ENCODE measurements around the gene MRPL16.
"Not testable (repeated sequence)": the region's sequence is repeated elsewhere in the genome, so short reads cannot be mapped to it uniquely, and the experiment has no call there.

Gene MRPL16

DNA sequence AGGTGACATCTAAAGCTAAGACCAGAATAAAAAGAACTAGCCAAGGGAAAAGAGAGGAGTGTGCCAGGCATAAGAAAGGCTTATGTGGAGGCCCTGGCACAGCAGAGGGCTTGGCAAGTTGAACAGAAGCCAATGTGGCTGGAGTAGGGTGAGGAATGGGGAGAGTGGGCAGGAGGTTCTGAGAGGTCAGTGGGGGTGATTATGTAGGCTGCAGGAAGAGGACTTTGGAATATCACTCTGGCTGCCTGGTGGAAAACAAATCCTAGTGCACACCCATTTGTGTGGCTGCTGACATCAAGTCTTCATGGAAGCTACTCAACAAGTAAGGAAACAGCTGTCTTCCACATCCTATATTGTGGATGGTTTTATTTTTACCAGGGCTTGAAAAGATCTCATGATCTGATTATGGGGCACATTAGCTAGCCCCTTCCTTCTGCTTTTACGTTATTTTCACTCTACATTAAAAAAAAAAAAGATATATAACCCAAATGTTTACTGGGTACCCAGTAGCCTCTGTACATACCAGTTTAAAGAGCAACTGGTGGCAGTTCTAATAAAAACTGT is 3.4 kb downstream of the MRPL16 start:
- no peak for DNase-seq

DNA sequence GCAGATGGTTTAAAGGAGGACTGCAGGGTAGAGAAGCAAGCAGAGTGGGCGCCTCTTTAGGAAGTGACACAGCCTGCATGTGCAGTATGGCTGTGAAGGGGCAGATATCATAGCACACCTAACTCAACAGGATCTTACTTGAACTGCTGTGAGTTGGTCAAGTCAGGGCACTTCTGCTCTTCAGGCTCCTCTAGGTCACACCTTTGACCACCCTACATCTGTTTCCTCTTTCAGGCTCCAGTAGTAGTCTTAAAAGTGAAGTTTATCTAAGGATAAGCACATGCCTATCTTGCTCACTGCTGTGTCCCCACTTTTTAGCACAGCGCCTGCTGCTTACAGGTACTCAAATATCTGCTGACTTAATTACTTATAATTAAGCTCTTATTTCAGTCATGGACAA is 6.5 kb downstream of the MRPL16 start:
- DNase-seq, result no peak

DNA sequence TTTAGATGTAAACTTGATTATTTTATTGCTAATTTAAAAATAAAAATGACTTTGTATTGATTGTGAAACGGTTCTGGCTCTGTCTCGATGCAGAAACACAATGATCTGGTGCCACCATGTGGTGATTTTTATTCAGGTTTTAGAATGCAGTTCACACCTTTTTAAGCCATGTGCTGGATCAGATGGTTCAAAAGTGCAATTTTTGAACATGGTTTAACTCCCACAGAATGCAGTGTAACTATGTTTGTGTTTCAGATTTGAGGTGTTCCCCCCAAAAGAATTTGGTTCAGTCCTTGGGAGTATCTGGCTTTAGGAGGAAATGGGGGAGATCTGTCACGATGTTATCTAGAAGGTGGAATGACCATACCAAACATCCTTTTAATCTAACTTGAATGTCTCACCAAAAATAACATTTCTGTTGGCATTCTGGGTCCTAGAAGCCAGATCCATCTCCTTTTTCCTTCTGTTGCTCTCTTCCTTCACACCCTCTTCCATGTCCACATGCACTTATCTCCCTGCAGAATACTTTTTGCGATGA is 7.9 kb downstream of the MRPL16 start:
- DNase-seq, result no peak

DNA sequence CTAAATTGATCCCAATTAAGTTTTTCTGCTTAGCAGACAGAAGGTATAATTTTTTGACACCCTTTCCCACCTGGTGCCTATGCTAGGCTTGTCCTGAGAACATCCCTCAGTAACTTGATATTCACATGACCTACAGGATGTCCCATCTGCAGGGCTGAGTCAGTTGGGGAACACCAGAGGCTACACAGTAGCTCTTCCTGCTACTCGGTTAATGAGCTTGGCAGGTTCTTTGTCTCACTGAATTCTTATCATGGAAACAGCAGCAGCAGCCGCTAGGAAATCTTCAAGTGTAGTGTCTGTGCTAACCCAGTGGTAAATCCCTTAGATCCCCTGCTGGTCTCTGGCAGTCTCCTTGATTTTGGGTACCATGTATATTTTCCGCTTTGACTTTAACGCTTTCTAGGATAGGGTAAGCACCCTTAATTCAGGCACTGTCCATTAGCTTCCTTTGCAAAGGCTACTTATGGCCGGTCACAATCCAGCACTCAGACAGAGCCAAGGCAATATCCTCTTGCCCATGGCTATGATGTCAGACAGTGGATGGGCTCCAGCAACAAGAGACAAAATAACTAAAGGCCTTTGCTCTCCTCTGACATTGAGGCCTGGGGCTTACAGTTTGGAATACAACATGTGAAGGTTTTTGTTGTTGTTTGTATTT is 8.5 kb downstream of the MRPL16 start:
- peak; percentile 34 for DNase-seq

DNA sequence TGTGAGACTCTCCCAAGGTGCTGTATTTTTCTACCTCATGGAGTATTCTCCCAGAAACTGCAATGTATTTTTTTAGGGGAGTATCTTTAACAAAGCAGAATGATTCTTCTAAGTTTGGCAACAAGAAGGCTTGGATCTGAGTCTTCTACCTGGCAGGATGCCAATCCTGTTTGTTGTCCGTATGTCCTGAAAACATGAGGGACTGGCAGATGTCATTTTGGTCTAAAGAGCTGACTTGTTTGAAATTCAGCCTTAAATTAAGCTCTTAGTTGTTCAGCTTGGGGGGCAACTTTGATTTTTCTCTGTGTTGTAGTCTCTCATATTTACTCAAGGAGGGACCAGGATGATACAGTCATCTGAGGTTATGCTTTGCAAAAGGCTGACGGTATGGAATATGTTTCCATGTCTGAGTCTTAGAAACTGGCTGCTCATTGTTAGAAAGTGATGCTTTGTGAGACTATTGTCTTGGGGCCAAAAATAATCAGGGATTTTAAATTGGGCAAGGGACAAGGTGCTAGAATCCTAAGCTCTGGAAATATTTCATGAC is 9.3 kb downstream of the MRPL16 start:
- DNase-seq, result no peak

DNA sequence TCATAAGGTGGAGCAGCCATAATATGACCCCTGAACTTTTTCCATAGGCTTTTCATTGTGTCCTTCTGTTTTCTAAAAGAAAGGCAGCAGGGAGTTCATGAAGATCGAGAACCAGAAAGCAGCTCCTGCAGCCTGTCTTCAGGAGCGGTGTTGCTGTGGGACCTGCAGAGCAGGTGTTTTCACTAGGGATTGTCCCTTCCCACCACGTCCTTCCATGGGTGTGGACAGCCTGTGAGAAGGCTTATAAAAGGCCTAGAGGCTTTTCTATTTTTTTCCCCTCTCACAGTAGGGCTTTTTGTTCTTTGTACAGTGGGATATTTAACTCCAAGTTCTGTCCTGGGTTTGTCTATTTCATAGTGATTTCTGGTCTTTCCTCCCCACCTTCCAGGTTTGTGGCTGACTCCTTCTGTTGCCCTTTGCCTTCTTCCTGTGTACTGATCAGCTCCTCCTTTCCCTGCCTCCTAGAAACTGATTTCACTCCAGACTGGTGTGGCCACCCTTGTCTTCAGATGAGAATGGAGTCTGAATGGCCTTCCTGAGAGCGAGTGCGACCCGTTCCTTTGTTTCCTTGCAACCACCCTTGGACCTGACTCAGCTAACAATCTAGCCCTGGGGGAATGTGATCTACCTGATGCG is 10.1 kb downstream of the MRPL16 start:
- DNase-seq, result no peak

DNA sequence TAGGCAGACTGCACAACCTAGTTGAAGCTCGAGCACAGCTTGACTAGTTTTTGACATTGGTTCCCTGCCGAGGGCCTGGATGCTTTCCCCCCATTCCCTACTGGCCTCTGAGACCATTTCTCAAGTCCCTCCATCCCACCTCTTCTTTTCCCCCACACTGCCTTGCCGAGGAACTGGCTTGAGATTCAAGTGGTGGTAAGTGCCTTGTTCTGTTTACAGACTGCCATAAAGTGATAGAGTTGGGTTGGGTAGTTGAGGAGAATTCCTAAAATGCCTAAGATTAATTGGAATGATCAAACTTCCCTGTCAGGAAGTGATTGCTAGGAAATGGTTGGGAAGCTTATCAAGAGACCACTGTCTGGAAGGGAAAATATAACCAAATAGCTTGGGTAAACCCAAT is 16.2 kb downstream of the MRPL16 start:
- no peak for DNase-seq

DNA sequence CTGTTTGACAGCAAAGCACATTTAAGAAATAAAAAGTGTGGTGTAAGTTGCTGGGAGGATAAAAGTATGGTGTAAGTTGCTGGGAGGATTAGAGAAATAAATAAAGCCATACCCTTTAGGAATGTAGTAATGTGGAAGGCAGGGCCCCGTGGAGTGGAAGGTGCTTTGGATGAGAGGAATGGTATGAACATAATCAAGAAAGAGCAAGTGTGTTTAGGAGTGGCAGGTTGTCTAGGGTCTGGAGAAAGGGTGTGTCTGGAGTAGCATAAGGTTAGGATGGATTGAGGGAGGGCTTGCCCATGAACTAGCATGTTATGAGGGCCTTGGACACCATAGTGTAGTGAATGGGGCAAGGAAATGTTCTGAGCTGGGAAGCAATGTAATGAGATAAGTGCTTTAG is 18.1 kb downstream of the MRPL16 start:
- DNase-seq, result no peak

DNA sequence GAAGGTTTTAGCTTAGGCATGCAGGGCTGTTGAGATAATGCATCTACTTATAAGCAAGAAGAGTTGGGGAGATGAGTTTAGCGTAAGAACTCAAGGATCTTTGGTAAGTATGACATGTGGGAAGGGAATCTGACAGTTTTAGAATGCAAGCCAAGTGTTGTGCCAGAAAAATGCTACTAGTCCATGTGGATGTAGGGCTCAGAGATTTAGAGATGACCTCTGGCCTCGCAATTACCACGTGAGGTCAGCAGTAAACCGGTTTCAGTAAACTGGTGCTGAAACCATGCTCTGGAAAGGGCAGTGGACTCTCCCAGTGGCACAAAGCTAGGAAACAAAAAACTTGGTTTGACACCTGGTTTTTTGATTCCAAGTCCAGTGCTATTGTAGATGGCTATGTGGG is 18.9 kb downstream of the MRPL16 start:
- no peak for DNase-seq

DNA sequence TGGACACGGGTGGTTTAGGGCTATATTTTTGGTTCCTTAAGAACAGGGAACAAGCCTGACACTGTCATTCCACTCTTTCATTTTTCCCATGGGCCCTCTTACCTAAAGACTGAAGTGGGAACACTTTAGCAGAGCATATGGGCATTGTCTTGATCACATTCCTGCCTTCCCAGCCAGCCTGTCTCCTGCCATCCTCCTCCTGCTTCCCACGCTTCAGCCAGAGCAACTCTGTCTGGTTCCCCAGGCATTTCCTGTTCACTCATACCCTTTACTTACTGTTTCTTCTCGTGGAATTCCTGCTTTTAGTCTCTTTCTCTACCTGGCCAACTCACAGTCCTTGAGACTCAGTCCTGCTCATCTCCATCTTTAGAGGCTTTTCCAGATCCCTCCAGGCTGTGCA is 22.8 kb downstream of the MRPL16 start:
- no peak for DNase-seq

DNA sequence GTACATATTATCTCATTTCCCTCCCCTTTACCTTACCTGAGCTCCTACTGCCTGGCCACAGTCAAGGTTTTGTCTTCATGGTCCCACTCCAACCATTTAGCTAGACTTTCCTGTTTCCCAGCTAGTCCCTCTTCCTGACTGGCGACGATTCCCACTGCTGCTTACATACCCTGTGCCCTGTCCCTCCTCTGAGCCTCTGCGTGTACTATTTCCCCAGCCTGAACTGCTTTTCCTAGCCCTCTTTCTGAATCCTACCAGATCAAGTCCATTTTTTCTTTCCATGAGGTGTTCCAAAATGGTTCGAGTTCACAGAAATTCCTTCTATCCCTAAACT is 23.4 kb downstream of the MRPL16 start:
- no peak for DNase-seq

DNA sequence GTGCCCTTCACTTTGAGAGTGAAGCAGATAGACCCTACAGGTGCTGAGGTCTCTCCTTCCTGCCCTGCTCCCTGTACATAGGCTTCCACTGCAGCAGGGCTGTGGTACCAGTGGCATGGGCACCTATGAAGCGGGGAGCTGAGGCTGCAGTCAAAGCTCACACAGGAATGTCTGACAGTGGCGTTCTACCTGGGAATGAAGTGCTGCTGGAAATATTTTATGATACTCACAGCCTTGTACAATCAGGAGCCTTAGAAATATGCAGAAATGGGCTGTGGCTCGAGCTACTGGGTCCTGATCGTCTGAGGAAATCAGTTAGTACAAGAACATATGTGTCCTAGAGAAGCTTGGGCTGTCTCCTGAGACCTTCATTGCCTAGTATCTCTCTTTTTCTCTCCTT is 24.8 kb downstream of the MRPL16 start:
- no peak for DNase-seq

DNA sequence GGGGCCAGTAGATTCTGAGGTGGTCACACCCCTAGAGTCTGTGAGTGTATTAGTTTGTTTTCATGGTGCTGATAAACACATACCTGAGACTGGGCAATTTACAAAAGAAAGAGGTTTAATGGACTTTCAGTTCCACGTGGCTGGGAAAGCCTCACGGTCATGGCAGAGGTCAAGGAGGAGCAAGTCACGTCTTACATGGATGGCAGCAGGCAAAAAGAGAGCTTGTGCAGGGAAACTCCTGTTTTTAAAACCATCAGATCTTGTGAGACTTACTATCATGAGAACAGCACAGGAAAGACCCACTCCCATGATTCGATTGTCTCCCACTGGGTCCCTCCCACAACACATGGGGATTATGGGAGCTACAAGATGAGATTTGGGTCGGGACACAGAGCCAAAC is 26.1 kb downstream of the MRPL16 start:
- not testable (repeated sequence) for DNase-seq

DNA sequence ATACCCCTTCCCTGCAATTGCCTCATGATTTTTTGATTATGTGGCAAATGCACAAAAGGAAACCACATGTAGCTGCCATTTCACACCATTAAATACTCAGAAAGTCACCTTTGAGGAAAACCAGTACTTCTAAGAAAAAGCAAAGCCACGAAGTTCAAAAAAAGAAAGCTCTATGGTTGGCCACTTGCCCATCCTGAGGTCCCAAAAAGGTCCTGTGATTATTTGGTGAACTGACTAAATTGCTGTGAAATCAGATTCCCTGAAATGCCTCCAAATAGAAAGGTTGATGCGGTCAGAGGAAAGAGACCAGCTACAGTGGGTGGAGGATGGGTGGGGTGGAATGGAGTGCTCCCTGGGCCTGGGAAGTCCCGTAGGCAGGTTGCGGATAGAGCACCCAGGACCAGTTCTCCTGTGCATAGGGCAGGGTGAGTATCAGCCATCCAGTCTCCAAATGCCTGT is 26.9 kb downstream of the MRPL16 start:
- DNase-seq, result no peak

DNA sequence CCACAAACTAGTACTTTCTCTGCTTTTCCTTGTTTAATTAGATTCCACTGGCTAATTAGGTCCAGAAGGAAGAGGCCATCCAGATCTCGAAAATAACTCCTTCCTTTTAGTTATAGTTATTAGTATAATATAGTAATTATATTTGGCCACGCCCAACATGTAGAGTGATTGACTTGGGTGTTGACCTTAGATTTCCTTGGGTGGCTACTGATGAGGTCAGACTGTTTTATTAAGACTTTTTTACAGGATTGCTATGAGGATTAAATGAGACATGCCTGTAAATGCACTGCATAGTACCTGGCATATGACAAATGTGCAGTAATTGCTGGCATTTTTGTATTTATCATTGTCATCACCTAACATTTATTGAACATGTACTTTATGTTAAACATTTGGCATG is 28.5 kb downstream of the MRPL16 start:
- DNase-seq, result no peak

DNA sequence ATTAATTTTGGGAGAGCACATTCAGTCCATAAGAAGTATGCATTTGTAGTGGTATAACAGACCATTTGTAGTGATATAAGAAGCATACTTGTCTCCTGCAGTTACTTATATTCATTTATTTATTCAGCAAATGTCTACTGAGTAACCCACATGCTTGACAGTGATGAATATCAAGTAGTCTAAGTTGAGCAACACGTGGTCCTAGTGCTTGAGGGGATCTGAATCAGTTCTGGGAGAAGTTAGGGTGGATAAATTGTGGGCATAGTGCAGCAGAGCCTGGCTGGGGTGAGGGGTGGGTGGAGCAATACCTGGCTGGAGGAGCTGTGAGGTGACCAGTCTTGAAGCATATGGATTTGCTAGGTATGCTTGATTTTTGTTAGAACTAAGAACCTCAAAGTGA is 31.1 kb downstream of the MRPL16 start:
- no peak for DNase-seq

DNA sequence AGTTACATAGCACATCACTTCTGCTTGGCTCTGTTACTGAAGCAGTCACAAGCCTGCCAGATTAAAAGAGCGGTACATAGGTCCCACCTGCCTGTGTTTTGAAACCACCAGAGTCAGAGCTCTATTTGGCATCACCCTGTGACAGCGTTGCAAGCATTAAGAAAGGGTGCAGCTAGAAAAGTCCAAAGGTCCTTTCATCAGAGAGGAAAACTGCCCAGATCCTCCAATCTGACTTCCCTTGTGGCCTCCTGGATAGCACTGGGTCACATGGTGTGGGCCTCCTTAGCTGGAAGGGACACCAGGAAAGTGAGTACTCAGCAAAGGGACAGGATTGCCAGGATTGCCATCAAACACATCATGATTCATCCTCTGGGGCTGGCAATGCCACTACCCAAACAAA is 32.5 kb downstream of the MRPL16 start:
- DNase-seq, result no peak

DNA sequence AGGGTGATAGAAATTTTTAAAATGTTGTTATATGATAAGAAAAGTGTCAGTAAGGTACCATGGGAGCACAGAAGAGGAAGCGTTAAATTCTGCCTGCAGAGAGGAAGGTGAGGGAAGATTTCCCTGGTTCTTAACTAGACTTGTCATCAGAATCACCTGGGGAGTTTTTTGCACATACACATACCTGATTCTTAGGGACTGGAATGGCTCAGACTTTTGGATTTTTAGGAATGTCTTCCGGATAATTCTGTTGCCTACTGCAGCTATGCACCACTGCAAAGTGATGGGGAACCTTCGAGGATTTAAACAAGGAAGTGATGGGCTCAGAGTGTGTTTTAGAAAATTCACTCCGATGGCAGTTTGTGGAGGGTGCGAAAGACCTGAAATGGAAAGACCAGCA is 33.5 kb downstream of the MRPL16 start:
- DNase-seq, result no peak

DNA sequence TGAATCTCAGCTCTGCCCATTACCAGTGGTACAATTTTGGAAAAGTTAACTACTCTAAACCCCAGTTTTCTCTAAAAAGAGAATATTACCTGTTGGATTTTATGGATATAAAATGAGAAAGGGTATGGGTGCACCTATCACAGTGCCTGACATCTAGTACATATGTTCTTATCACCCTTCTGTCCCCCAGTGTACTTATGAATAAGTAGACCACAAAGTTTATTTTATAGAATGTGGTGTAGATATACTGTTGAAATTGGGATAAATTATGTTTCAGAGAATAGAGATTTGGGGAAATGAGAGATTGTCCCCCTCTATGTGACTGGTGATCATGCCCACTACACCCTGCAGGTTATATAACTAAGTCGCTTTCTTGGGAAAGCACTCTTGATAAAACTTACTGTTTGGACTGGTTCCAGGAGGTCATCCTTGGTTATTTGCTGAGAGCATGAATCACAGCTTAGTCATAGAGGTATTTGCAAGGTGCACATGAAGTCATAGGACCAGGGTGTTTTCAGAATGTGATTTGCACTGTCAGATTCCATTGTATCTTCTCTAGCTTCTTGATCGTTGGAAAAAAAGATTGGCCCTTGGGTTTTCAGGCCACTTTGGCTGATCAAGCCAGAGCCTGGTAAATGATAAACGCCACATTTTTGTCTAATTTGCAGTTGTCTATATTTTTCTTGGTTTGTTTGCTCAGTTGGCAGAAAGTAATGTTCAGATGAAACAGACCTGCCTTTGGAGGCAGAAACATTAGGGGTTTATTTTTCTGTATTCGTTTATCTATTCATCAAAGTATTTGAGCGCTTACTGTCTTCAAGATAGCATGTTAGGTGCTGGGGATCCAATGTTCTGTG is 34.1 kb downstream of the MRPL16 start:
- no peak for DNase-seq

DNA sequence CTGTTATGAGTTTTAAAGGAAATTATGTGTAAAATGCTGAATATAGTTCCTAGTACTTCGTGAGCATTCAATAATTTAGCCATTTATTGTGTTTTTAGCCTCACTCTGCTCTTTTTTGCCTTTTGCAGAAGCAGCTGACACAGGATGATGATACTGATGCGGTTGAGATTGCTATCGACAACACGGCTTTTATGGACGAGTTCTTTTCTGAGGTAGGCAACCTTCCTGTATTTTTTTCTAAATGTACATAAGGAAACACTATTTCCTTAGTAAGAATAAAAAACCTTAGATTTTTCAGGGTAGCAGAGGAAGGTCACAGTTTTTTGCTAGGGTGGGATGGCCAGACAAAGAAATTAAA is 37.5 kb downstream of the MRPL16 start:
- no peak for DNase-seq

DNA sequence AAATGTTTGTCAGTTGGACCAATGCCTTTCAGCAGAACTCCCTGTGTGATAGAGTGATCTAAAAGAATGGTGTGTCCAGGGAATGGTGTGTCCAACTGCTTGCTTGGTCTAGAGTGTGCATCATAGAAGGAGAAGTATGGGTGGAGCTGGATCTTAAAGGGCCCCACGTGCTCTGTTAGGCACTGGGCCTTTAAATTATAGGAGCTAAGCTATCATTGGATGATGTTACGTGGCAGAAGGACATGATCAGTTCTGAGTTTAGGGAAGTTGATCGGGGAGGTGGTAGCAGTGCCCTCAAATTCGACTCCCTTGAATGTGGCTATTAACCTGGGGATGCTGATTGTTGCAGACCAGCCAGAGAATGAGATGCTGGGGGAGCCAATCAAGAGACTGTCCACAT is 39.0 kb downstream of the MRPL16 start:
- DNase-seq, result no peak

DNA sequence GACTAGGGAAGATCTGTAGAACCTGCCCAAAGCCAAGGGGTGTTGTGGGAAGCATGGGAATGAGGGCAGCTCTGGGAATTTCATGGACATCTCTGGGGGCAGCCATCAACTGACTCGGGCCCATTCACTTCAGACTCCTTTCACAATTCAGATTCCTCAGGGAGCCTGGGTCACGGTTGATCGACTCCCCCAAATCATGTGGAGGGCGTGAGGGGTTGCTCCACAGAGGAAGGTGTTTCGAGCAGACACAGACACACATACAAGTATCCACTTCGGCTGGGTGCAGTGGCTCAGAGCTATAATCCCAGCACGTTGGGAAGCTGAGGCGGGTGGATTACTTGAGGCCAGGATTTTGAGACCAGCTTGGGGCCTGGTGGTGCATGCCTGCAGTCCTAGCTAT is 39.7 kb downstream of the MRPL16 start:
- no peak for DNase-seq

DNA sequence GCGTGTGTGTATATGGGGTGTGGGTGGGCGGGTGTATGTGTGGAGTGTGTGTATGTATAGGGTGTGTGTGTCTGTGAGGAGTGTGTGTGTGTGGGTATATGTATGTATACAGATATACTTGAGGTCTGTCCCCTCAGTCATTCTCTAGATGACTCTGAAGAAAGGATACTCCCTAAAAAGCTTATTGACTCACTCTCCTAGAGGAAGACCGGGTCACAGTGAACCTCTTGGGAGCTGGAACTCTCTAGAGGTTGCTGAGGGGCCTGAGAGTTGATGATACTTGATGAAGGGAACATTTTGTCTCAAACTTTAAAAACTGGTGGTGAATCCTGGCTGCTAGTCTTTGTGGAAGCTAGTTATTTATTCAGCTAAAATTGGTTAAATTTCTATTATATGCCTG is 40.3 kb downstream of the MRPL16 start:
- DNase-seq, result no peak
